ENCODE results near the gene PRKN.

DNA sequence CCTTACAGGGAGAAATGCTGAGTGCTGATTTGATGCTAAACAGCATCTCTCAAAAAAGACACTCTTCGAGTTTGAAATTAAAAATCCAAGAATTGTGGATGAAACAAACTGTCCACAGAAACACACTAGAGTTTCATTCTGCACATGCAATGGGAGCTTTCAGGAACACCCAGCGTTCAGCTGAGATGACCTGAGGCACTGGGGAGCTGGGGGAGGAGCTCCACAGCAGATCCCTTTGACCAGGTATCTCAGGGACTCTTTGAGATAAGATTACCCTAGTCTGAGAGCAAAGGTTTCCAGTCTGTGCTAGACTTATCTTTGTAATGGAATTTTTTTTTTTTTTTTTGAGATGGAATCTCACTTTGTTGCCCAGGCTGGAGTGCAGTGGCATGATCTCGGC, 1382.9 kb downstream of the PRKN start:
- TF ChIP-seq, protein P1, sequence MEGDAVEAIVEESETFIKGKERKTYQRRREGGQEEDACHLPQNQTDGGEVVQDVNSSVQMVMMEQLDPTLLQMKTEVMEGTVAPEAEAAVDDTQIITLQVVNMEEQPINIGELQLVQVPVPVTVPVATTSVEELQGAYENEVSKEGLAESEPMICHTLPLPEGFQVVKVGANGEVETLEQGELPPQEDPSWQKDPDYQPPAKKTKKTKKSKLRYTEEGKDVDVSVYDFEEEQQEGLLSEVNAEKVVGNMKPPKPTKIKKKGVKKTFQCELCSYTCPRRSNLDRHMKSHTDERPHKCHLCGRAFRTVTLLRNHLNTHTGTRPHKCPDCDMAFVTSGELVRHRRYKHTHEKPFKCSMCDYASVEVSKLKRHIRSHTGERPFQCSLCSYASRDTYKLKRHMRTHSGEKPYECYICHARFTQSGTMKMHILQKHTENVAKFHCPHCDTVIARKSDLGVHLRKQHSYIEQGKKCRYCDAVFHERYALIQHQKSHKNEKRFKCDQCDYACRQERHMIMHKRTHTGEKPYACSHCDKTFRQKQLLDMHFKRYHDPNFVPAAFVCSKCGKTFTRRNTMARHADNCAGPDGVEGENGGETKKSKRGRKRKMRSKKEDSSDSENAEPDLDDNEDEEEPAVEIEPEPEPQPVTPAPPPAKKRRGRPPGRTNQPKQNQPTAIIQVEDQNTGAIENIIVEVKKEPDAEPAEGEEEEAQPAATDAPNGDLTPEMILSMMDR (IDR thresholded peaks at IDR 0.05; ENCODE audit: low read length), result no peak
- no peak for TF ChIP-seq EZH2 (IDR thresholded peaks at IDR 0.05; ENCODE audit: borderline replicate concordance, low read length)

Measured in OCI-LY1 (cell line).